Mesodermal cell (in vitro differentiated cells): ENCODE measurements around the gene PDE5A. TPM values are rescaled to one million over a fixed set of nuclear protein-coding genes. Genes with fewer than 3 reads are reported as not detected.
A peak's percentile ranks its signal among the peaks of the same experiment; 100 is the strongest.

Experiments used
- H3K27ac ChIP-seq: 2 replicates; pipeline ENCODE4 v1.7.0; 2013; ENCODE audit warnings: mild to moderate bottlenecking, low read depth, low read length, moderate library complexity; ENCODE audit not compliant: severe bottlenecking
- H3K36me3 ChIP-seq: 2 replicates; pipeline ENCODE4 v1.7.1; 2013; ENCODE audit warnings: mild to moderate bottlenecking, low read length, moderate library complexity; ENCODE audit not compliant: control insufficient read depth, insufficient read depth
- H3K4me1 ChIP-seq: one replicate; pipeline ENCODE4 v1.7.1; 2013; ENCODE audit warnings: mild to moderate bottlenecking, low read length; ENCODE audit not compliant: insufficient read depth, control insufficient read depth, poor library complexity, severe bottlenecking
- H3K4me3 ChIP-seq: 2 replicates; pipeline ENCODE4 v1.7.0; 2013; ENCODE audit warnings: low read length, control low read depth, mild to moderate bottlenecking; ENCODE audit not compliant: insufficient read depth, poor library complexity, severe bottlenecking; ENCODE audit errors: extremely low read depth
- H3K9me3 ChIP-seq: 2 replicates; pipeline ENCODE4 v1.7.1; 2013; ENCODE audit warnings: mild to moderate bottlenecking, low read length, moderate library complexity; ENCODE audit not compliant: control insufficient read depth
- WGBS, 2 experiments: methylation state at CpG; one replicate each; pipeline ENCODE4 v1.1.5; 2013; ENCODE audit warnings: missing lambda C conversion rate in 2 of 2; ENCODE audit not compliant: insufficient coverage in 2 of 2; 5-methylcytosine and 5-hydroxymethylcytosine counted together
- polyA plus RNA-seq, 2 experiments: library from polyadenylated mRNA; stranded (reverse); fragments of 50-300 nt; gene quantifications; one replicate each; pipeline ENCODE4 v1.2.3, GENCODE V29; 2013

The PDE5A gene
- 19.9 TPM for polyA plus RNA-seq (2013, experiment 1 of 2)
- polyA plus RNA-seq (2013, experiment 2 of 2): 18.2 TPM

GRCh38 chr4:119628281-119629141, at the start of gene PDE5A:
Gene PDE5A, minus strand, starts transcription at chr4:119628804. Its CDS starts 133 bp downstream, at chr4:119628671.
- peak within 1 kb of the TSS; percentile 13 for H3K27ac ChIP-seq
- H3K4me3 ChIP-seq: peak within 1 kb of the TSS; percentile 70
- H3K9me3 ChIP-seq: no peaks in the 10 kb centered on the region
- 0 to 1% methylated on average over 19 to 59 of the region's 65 CpGs for WGBS, 2 experiments
- peaks cover 6% of the 10 kb centered on the region for H3K4me1 ChIP-seq
- H3K36me3 ChIP-seq: peaks cover 2% of the 10 kb centered on the region

GRCh38 chr4:119676101-119676500, 47.5 kb upstream of the PDE5A start:
- no peak overlapping the region for H3K27ac ChIP-seq
- no peaks in the 10 kb centered on the region for H3K9me3 ChIP-seq
- H3K36me3 ChIP-seq: no peaks in the 10 kb centered on the region
- WGBS, 2 experiments: no CpG with 5 or more reads among the region's 3 CpGs
- H3K4me1 ChIP-seq: no peaks in the 10 kb centered on the region
- H3K4me3 ChIP-seq: no peak overlapping the region

- H3K27ac ChIP-seq: no peak overlapping the region
- no peaks in the 10 kb centered on the region for H3K9me3 ChIP-seq
- no peaks in the 10 kb centered on the region for H3K36me3 ChIP-seq
- H3K4me3 ChIP-seq: no peak overlapping the region
- H3K4me1 ChIP-seq: no peaks in the 10 kb centered on the region
- WGBS, 2 experiments: no CpG with 5 or more reads among the region's 2 CpGs
These were observed 46.8 kb upstream of the PDE5A start for GRCh38 chr4:119675391-119675790.

GRCh38 chr4:119672938-119673337, 44.3 kb upstream of the PDE5A start:
- no peak overlapping the region for H3K4me3 ChIP-seq
- no peaks in the 10 kb centered on the region for H3K36me3 ChIP-seq
- H3K4me1 ChIP-seq: no peaks in the 10 kb centered on the region
- H3K9me3 ChIP-seq: no peaks in the 10 kb centered on the region
- WGBS, 2 experiments: no CpG with 5 or more reads among the region's 1 CpG
- H3K27ac ChIP-seq: no peak overlapping the region

GRCh38 chr4:119672086-119672485, 43.5 kb upstream of the PDE5A start:
- no peak overlapping the region for H3K27ac ChIP-seq
- 92 to 100% methylated on average over 1 to 2 of the region's 2 CpGs for WGBS, 2 experiments
- no peaks in the 10 kb centered on the region for H3K36me3 ChIP-seq
- H3K4me3 ChIP-seq: no peak overlapping the region
- no peaks in the 10 kb centered on the region for H3K9me3 ChIP-seq
- peaks cover 8% of the 10 kb centered on the region for H3K4me1 ChIP-seq

- Histone ChIP-seq H3K4me1 (peaks cover 12% of the 10 kb centered on the region), H3K9me3 (no peaks in the 10 kb centered on the region), H3K27ac (no peak overlapping the region), H3K36me3 (no peaks in the 10 kb centered on the region), H3K4me3 (no peak overlapping the region)
These were observed 42.6 kb upstream of the PDE5A start for GRCh38 chr4:119671205-119671604.

- WGBS, 2 experiments: 82 to 88% methylated on average over 2 to 3 of the region's 3 CpGs
- Histone ChIP-seq H3K4me3 (no peak overlapping the region), H3K36me3 (no peaks in the 10 kb centered on the region), H3K9me3 (peaks cover under 1% of the 10 kb centered on the region), H3K27ac (no peak overlapping the region), H3K4me1 (peaks cover 20% of the 10 kb centered on the region)
These were observed 39.2 kb upstream of the PDE5A start for GRCh38 chr4:119667802-119668201.

GRCh38 chr4:119666653-119667091, 38.1 kb upstream of the PDE5A start:
- WGBS, 2 experiments: no CpG with 5 or more reads among the region's 1 CpG
- Histone ChIP-seq H3K9me3 (peaks cover 4% of the 10 kb centered on the region), H3K27ac (peak overlapping the region; percentile 33), H3K4me1 (peaks cover 20% of the 10 kb centered on the region), H3K36me3 (no peaks in the 10 kb centered on the region), H3K4me3 (no peak overlapping the region)

GRCh38 chr4:119665752-119666151, 37.1 kb upstream of the PDE5A start:
- H3K4me3 ChIP-seq: no peak overlapping the region
- no peak overlapping the region for H3K27ac ChIP-seq
- H3K36me3 ChIP-seq: no peaks in the 10 kb centered on the region
- H3K4me1 ChIP-seq: peaks cover 20% of the 10 kb centered on the region
- no CpG with 5 or more reads among the region's 2 CpGs for WGBS, 2 experiments
- H3K9me3 ChIP-seq: peaks cover 4% of the 10 kb centered on the region

GRCh38 chr4:119664168-119664907, 35.7 kb upstream of the PDE5A start:
- H3K36me3 ChIP-seq: no peaks in the 10 kb centered on the region
- no peak overlapping the region for H3K27ac ChIP-seq
- 100% methylated on average over 1 to 2 of the region's 3 CpGs for WGBS, 2 experiments
- peaks cover 20% of the 10 kb centered on the region for H3K4me1 ChIP-seq
- H3K4me3 ChIP-seq: no peak overlapping the region
- H3K9me3 ChIP-seq: peaks cover 4% of the 10 kb centered on the region
